ENCODE results near the gene SMARCAD1. TPM values are rescaled to one million over a fixed set of nuclear protein-coding genes. Genes with fewer than 3 reads are reported as not detected.

SMARCAD1 gene
- total and polyA plus RNA-seq, 2 of the 8 experiments (the other 6 are each of a cell fraction or from before 2014, with no cell fraction given), result 24.1 to 59.4 TPM

GRCh38 chr4:94333866-94334265, 126.2 kb downstream of the SMARCAD1 start:
- Histone ChIP-seq H3K79me1 (ENCODE audit: low read depth, low read length) (no peaks in the 10 kb centered on the region), H2BK12ac (ENCODE audit: low read depth, low read length) (no peak overlapping the region), H2AFZ (ENCODE audit: low read length) (no peak overlapping the region), H3K14ac (ENCODE audit: insufficient read length) (no peak overlapping the region), H3K27me3 (replicated peaks in 1 of 4; ENCODE audit: control insufficient read depth in 3 of 4, extremely low read depth in 1 of 4, insufficient read depth in 3 of 4, low read length in 3 of 4) (no peaks in the 10 kb centered on the region), H3K4ac (replicated peaks; ENCODE audit: insufficient read length, low read depth, low read length) (no peak overlapping the region), H4K8ac (ENCODE audit: extremely low read depth, insufficient read depth, low read length) (no peak overlapping the region), H2BK5ac (ENCODE audit: low read depth, low read length) (no peak overlapping the region), H2BK15ac (ENCODE audit: low read length) (no peak overlapping the region), H4K91ac (replicated peaks; ENCODE audit: insufficient read length, low read length) (no peak overlapping the region), H3K79me2 (ENCODE audit: control insufficient read depth in 1 of 2, insufficient read depth in 2 of 2, low read length in 2 of 2) (no peaks in the 10 kb centered on the region), H3K9me3 (ENCODE audit: insufficient read depth in 2 of 2, low read depth in 1 of 2, low read length in 1 of 2) (no peaks in the 10 kb centered on the region; a peak in 1 of 4 replicates), H4K20me1 (replicated peaks in 1 of 2; ENCODE audit: control insufficient read depth in 1 of 2, insufficient read depth in 2 of 2, low read length in 2 of 2) (no peaks in the 10 kb centered on the region), H3K4me2 (ENCODE audit: insufficient read depth in 1 of 2, low read depth in 2 of 2, low read length in 2 of 2) (no peak overlapping the region), H2AK5ac (ENCODE audit: low read depth, low read length) (no peak overlapping the region), H3K9ac (replicated peaks in 1 of 4; ENCODE audit: extremely low read depth in 1 of 4, low read depth in 3 of 4, low read length in 3 of 4) (no peak overlapping the region), H2BK20ac (ENCODE audit: low read length) (no peak overlapping the region), H3K36me3 (ENCODE audit: control insufficient read depth in 2 of 4, insufficient read depth in 4 of 4, low read length in 3 of 4) (no peaks in the 10 kb centered on the region), H2BK120ac (replicated peaks; ENCODE audit: low read depth, low read length) (no peak overlapping the region), H3K18ac (ENCODE audit: extremely low read depth, low read length) (no peak overlapping the region), H4K5ac (ENCODE audit: insufficient read length, low read depth, low read length) (no peak overlapping the region), H3K23ac (ENCODE audit: insufficient read length) (no peak overlapping the region), H3K4me1 (replicated peaks in 1 of 4; ENCODE audit: control insufficient read depth in 3 of 4, insufficient read depth in 4 of 4, low read length in 3 of 4) (peaks cover 0 to 3% (median under 1%) of the 10 kb centered on the region in 4 experiments; a peak in 2 of 7 replicates), H3K56ac (replicated peaks; ENCODE audit: insufficient read length, low read depth, low read length) (no peak overlapping the region), H3K4me3 (ENCODE audit: extremely low read depth in 1 of 4, insufficient read depth in 2 of 4, low read depth in 3 of 4, low read length in 4 of 4) (no peak overlapping the region), H3K27ac (ENCODE audit: low read depth, low read length) (no peak overlapping the region), H3K23me2 (ENCODE audit: low read depth, low read length) (no peaks in the 10 kb centered on the region)
- WGBS, 2 experiments (ENCODE audit: extremely low coverage in 1 of 2, insufficient coverage in 1 of 2, insufficient read length in 1 of 2, insufficient replicate concordance in 2 of 2, low coverage in 1 of 2, low lambda C conversion rate in 2 of 2, missing lambda C conversion rate in 1 of 2), result 90% methylated on average over 3 of the region's 3 CpGs; no CpG with 5 or more reads in 1 of the 2 experiments
- no peak for TF ChIP-seq HDAC6 (IDR thresholded peaks at IDR 0.05; ENCODE audit: low read depth, low read length)
- no peak for TF ChIP-seq CREB1 (IDR thresholded peaks at IDR 0.05)
- TF ChIP-seq CBX8 (IDR thresholded peaks at IDR 0.05; ENCODE audit: borderline replicate concordance, low read depth, low read length), result no peak
- no peak for TF ChIP-seq CBX5 (IDR thresholded peaks at IDR 0.05; ENCODE audit: low read depth, low read length)
- CTCF ChIA-PET (ENCODE audit: partially characterized antibody), result interaction anchor here (0.7 to 2.2 kb wide), 14 partner anchors 9 to 286 kb away, joined by 3 to 9 read pairs (median 4); partner anchors contain the start of gene HPGDS
- POLR2A ChIA-PET (ENCODE audit: partially characterized antibody), result no interaction called here
- no peak for FAIRE-seq
- no peak for DNase-seq (ENCODE audit: low read depth in 1 of 2, low spot score in 2 of 2)

Data from H1 (cell line).